ENCODE measurements around the gene RNLS. TPM values are rescaled to one million over a fixed set of nuclear protein-coding genes. Genes with fewer than 3 reads are reported as not detected.
"Not testable (repeated sequence)": the region's sequence is repeated elsewhere in the genome, so short reads cannot be mapped to it uniquely, and the experiment has no call there.

The RNLS gene
- total and polyA plus RNA-seq, 8 donors = 2.5 to 6.4 (median 5.9) TPM

DNA sequence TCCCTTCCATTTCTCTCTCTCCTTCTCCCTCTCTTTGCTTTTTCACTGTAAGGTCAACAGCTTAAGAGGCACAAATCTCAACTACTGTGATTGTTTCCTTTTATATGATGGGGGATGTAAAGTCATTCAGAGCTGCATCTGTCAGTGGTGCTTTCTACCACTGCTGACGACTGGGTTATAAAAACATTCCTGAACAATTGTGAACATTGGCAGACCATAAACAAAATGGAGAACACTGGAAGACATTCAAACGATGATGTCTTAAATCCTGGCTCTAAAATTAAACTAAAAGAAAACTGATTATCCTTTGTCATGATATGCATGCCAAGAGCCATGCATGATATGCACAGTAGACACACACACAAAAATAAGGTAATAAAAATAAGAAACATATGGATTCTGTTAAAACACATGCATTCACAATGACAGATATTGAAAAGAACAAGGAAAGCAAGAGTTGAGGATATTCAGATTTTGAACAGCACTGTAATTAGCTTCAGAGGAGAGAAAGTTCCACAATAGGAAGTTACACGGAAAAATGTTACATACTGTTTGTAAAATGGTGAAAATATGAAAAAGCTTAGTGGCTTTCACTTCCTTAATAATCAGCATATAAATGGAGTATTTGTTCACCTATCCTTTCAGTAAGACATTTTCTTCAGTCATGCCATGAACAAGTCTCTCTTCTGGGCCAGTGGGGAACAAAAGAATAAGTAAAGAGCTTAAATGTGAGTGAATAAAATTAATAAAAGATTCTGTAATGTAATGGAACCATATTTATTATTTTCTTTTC is 89.2 kb downstream of the RNLS start:
- FAIRE-seq = peak; percentile 49
- WGBS, 2 donors = 70 to 78% methylated on average over 3 of the region's 3 CpGs
- no peaks in the 10 kb centered on the region for H3K4me1 ChIP-seq

DNA sequence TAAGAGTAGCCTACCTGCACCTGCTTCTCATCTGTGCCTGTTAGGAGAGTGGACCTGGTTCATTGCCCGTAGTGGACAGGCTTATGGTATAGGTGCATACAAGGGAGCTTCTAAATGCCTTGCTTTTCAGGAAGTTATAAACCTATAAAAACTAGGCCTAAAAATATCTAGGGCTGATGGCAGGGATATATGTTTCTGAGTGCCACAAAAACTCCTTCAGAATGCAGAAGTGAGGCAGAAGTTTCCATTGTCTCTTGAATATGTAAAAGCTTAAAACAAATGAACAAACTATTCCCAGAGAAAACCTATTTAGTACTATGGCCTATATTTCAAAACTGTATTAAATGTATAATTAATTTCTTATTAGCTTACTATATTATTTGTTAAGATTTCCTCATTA is 91.8 kb downstream of the RNLS start:
- ATAC-seq (no peak), DNase-seq (no peak), FAIRE-seq (no peak)
- no peaks in the 10 kb centered on the region for H3K9me3 ChIP-seq
- H3K27ac ChIP-seq = no peak overlapping the region
- H3K4me1 ChIP-seq = no peaks in the 10 kb centered on the region
- intact Hi-C loops (cut with DNase I) = no loop called here
- H3K36me3 ChIP-seq = no peaks in the 10 kb centered on the region
- WGBS, 2 donors = 89 to 91% methylated on average over 1 of the region's 1 CpG
- H3K27me3 ChIP-seq = no peaks in the 10 kb centered on the region
- no peak overlapping the region for H3K4me3 ChIP-seq
- TF ChIP-seq, protein P1, sequence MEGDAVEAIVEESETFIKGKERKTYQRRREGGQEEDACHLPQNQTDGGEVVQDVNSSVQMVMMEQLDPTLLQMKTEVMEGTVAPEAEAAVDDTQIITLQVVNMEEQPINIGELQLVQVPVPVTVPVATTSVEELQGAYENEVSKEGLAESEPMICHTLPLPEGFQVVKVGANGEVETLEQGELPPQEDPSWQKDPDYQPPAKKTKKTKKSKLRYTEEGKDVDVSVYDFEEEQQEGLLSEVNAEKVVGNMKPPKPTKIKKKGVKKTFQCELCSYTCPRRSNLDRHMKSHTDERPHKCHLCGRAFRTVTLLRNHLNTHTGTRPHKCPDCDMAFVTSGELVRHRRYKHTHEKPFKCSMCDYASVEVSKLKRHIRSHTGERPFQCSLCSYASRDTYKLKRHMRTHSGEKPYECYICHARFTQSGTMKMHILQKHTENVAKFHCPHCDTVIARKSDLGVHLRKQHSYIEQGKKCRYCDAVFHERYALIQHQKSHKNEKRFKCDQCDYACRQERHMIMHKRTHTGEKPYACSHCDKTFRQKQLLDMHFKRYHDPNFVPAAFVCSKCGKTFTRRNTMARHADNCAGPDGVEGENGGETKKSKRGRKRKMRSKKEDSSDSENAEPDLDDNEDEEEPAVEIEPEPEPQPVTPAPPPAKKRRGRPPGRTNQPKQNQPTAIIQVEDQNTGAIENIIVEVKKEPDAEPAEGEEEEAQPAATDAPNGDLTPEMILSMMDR (IDR thresholded peaks at IDR 0.05) = no peak

More for the DNA sequence above, 89.2 kb downstream of the RNLS start:
- TF ChIP-seq, protein P1 (IDR thresholded peaks at IDR 0.05) = no peak
- DNase-seq (no peak), ATAC-seq (no peak)
- H3K27me3 ChIP-seq = no peaks in the 10 kb centered on the region
- intact Hi-C loops (cut with DNase I) = no loop called here
- no peaks in the 10 kb centered on the region for H3K36me3 ChIP-seq
- H3K9me3 ChIP-seq = no peaks in the 10 kb centered on the region
- H3K27ac ChIP-seq = no peak overlapping the region
- no peak overlapping the region for H3K4me3 ChIP-seq

DNA sequence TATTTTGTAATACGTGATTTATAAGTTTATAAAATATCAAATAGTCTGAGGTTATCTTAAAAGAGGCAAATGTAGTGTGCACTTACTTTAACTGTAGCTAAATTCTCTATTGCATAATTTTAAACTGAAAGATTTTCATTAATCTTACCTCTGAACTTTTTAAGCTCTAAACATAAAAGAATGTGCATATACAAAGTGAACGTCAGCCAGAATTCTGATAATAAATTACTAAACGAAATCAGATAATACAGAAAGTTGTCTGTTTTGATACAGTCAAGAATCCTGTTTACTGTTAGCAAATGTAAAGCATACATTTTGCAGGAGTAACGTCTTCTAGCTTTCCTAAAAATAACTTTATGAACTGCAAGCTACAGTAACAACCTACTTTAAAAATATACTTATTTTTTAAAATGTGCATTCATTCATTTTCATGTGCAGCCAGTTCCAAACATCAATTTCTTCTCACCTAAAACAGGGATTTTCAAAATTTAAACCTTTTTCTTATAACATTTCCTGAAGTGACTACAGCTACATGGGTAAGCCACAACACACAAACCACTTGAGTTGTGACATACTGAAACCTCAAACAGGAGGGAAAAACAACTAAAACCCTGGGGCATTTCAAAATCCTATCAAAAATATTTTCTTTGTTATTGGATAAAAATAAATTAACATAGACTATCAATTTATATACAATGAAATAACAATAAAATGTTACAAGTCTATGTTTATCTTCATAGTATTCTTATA is 92.7 kb downstream of the RNLS start:
- no peaks in the 10 kb centered on the region for H3K9me3 ChIP-seq
- no peaks in the 10 kb centered on the region for H3K4me1 ChIP-seq
- TF ChIP-seq, protein P1 (IDR thresholded peaks at IDR 0.05) = no peak
- ATAC-seq (no peak), FAIRE-seq (peak; percentile 43), DNase-seq (no peak)
- H3K27ac ChIP-seq = no peak overlapping the region
- H3K4me3 ChIP-seq = no peak overlapping the region
- intact Hi-C loops (cut with DNase I) = no loop called here
- 65 to 68% methylated on average over 4 of the region's 4 CpGs for WGBS, 2 donors
- no peaks in the 10 kb centered on the region for H3K27me3 ChIP-seq
- H3K36me3 ChIP-seq = no peaks in the 10 kb centered on the region

DNA sequence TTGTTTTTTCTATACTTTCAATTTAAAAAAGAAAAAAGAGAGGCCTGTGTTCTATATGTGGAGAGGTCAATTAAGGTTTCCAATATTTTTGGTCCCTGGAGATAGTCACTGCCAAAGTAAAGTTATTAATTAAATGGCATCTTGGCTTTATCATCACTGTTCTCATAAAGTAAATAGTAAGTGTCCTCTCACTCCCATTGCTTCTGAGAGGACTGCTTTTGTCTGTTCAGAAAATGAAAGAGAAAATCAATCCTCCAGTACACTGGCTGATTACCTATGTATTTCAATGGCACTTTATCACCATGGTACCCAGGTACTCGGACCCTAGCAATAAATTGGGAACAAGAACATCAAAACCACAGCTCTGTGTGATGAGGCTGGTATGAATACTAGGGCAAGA is 94.0 kb downstream of the RNLS start:
- no peak for ATAC-seq

DNA sequence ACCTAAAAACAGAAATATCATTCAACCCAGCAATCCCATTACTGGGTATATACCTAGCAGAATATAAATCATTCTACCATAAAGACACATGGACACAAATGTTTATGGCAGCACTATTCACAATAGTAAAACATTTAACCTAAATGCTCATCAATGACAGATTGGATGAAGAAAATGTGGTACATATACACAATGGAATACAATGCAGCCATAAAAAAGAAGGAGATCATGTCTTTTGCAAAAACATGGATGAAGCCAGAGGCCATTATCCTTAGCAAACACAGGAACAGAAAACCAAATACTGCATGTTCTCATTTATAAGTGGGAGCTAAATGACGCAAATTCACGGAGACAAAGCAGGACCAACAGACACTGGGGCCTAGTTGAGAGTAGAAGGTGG is 96.3 kb downstream of the RNLS start:
- H3K36me3 ChIP-seq; FAIRE-seq; H3K27me3 ChIP-seq; DNase-seq; ATAC-seq; H3K4me1 ChIP-seq; H3K27ac ChIP-seq; H3K9me3 ChIP-seq; intact Hi-C loops (cut with DNase I); H3K4me3 ChIP-seq: not testable (repeated sequence)
- WGBS, 2 donors = 98 to 99% methylated on average over 2 of the region's 2 CpGs

More for the DNA sequence above, 94.0 kb downstream of the RNLS start:
- Histone ChIP-seq H3K4me1 (no peaks in the 10 kb centered on the region), H3K9me3 (no peaks in the 10 kb centered on the region), H3K36me3 (no peaks in the 10 kb centered on the region), H3K4me3 (no peak overlapping the region), H3K27me3 (no peaks in the 10 kb centered on the region), H3K27ac (no peak overlapping the region)
- intact Hi-C loops (cut with DNase I) = no loop called here
- 23 to 39% methylated on average over 1 of the region's 1 CpG for WGBS, 2 donors
- DNase-seq (no peak), FAIRE-seq (no peak)
- TF ChIP-seq, protein P1 (IDR thresholded peaks at IDR 0.05) = no peak
